Measurements from ENCODE around the gene KIF16B.
"Not testable (repeated sequence)": the region's sequence is repeated elsewhere in the genome, so short reads cannot be mapped to it uniquely, and the experiment has no call there.

Gene KIF16B, protein sequence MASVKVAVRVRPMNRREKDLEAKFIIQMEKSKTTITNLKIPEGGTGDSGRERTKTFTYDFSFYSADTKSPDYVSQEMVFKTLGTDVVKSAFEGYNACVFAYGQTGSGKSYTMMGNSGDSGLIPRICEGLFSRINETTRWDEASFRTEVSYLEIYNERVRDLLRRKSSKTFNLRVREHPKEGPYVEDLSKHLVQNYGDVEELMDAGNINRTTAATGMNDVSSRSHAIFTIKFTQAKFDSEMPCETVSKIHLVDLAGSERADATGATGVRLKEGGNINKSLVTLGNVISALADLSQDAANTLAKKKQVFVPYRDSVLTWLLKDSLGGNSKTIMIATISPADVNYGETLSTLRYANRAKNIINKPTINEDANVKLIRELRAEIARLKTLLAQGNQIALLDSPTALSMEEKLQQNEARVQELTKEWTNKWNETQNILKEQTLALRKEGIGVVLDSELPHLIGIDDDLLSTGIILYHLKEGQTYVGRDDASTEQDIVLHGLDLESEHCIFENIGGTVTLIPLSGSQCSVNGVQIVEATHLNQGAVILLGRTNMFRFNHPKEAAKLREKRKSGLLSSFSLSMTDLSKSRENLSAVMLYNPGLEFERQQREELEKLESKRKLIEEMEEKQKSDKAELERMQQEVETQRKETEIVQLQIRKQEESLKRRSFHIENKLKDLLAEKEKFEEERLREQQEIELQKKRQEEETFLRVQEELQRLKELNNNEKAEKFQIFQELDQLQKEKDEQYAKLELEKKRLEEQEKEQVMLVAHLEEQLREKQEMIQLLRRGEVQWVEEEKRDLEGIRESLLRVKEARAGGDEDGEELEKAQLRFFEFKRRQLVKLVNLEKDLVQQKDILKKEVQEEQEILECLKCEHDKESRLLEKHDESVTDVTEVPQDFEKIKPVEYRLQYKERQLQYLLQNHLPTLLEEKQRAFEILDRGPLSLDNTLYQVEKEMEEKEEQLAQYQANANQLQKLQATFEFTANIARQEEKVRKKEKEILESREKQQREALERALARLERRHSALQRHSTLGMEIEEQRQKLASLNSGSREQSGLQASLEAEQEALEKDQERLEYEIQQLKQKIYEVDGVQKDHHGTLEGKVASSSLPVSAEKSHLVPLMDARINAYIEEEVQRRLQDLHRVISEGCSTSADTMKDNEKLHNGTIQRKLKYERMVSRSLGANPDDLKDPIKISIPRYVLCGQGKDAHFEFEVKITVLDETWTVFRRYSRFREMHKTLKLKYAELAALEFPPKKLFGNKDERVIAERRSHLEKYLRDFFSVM (N-terminal part only)

GRCh38 chr20:16573001-16573965 lies at the start of gene KIF16B:
Gene KIF16B (minus strand): TSS chr20:16573448. CDS start chr20:16573275, 173 bp downstream.
- peak; percentile 97 for DNase-seq

DNA sequence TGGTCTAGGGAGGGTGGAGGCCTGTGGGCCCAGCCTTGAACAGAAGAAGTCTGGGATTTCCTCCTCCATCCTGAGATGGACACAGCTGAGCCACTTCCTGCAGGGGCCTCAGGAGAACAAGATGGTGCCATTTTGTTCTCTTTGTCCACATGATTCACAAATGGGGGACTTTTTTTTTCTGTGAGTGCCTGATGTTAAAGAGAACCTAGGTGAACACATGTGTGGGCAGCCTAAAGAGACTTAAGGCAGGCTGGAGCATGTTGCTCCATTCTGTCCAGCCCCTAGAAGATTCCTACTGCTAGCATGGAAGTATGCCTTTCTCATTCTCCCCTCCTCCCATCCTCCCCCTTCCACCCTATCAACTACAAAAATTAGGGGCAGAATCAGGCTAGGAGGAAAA lies 49.3 kb upstream of the KIF16B start:
- no peak for DNase-seq

- DNase-seq: no peak
Observed at GRCh38 chr20:16621435-16622141, 48.3 kb upstream of the KIF16B start.

DNA sequence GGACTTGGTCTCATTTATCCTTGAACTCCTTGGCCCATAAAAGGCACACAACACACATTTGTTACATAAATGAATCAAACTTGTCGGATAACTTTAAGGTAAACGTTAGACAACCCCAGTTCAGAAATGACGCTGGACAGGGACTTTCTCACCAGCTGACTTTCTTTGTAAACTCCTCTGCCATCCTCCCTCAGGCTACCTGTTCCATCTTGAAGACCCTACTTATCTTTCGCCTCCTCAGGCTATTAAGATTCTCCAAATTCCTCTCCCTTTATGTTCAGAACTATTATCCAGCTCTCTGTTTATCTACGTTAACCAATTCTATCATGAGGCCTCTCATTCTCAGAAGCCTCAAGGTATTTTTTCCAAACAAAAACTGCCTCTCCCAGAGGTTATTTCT lies 47.7 kb upstream of the KIF16B start:
- no peak for DNase-seq

DNA sequence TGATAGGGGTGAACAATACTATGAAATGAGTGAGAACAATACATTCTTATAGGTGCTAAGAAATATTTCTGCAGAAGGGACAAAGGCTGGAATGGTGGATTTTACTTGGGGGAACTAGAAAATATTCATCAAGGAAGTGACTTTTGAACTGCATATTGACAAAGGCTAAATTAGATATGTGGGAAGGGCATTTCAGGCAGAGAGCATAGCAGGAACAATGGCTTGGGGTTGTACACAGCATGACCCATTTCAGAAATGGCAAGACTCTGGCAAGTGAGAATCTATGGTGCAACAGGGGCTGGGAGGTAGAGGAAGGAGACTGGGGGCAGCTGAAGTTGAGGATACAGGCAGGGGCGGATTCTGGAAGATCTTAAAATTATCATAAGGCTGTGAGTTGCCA lies 46.7 kb upstream of the KIF16B start:
- DNase-seq: no peak

DNA sequence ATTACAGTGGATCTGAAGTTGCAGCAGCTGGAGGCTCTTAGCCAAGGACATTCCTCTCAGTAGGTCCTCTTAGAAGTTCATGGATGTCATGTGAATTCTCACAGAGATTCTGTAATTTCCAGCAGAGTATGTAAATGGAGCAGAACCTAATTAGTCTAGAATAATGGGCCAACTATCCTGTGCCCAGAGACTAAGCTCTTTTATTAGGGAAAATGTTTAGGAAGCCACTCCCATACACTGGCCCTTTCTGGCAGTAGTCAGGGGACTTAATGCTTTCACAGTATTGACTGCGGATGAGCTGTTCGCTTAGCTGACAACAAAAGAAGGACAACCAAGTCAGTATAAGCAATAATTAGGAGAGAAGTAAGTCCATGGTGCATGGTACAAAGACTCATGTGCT lies 43.8 kb upstream of the KIF16B start:
- DNase-seq: no peak

DNA sequence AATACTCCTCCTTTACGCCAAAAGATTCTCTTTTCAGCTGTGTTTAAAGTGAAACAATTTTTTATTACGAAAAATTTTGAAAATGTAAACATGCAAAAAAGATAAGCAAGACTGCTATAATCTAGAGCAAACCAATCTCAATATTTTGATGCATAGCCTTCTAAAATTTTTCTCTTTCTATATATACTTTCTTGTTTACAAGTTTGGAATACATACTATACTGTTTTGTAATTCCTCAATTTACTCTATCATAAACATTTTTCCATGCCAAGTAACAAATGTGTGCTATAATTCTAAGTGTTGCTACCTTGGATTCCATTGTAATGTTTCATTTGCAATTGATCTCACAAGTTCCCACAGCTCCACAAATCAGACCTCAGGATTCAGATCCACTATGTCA lies 43.1 kb upstream of the KIF16B start:
- no peak for DNase-seq

DNA sequence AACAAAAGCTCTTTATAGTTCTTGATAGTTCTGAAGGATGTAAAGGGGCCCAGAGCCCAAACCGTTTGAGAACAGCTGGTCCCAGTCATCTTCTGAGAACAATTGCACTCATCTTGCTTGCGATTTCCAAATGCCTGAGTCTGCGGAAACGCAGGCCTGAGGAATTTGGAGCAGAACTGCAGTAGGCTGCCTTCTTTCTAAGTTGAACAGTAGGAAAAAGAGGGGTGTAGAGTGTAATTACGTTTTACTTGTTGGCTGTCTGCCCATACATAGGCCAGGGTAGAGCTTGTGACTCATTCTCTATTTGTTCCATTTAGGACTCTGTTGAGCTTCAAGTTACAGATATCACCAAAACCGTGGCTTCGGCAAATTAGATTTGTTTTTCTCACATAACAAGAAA lies 42.0 kb upstream of the KIF16B start:
- DNase-seq: peak; percentile 30

DNA sequence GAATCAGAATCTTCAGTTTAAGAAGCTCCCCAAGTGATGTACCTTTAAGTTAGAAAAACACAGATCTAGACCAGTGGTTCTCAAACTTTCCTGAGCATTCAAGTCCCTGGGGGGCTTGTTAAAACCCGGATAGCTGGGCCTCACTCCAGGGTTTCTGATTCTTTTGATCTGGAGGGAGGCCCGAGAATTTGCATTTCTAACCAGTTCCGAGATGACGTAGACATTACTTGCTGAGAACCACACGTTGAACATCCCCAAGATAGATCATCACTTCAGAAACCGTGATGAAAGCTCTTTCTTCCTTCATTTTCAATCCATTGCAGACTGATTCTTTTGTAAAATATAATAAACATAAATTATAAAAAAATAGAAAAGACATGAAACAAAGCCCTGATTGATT lies 40.7 kb upstream of the KIF16B start:
- no peak for DNase-seq

GRCh38 chr20:16612706-16613105 lies 39.5 kb upstream of the KIF16B start:
- DNase-seq: no peak

GRCh38 chr20:16611817-16612216 lies 38.6 kb upstream of the KIF16B start:
- no peak for DNase-seq

- no peak for DNase-seq
Observed at GRCh38 chr20:16609066-16609465, 35.8 kb upstream of the KIF16B start.

GRCh38 chr20:16608277-16608650 lies 35.0 kb upstream of the KIF16B start:
- no peak for DNase-seq

GRCh38 chr20:16607364-16608276 lies 34.4 kb upstream of the KIF16B start:
- no peak for DNase-seq

DNA sequence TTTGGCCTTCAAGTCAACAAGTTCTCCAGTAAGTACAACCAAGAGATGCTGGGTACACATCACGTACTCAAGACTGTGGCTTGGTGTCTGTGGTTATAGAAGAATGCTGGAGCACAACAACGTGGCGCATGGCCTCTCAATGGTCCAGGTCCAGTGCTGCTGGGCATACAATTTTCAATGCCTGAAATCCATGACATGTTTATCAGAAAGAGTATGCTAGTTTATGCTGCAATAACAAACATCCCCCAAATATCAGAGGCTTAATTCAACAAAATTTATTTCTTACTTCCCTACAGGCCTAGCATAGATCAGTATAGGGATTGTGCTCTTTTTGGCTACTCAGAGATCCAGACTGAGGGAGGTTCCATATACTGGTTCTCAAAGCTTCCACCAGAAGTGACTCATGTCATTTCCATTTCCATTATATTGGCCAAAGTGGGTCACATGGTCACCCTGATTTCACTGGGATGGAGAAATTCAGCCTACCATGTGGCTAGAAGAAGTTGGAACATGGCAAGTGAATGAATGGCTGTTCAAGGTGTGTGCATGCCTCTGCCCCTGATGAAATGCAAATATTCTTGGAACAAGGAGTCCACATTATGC lies 33.3 kb upstream of the KIF16B start:
- DNase-seq: no peak

- no peak for DNase-seq
Observed at GRCh38 chr20:16601047-16601446, 27.8 kb upstream of the KIF16B start.

DNA sequence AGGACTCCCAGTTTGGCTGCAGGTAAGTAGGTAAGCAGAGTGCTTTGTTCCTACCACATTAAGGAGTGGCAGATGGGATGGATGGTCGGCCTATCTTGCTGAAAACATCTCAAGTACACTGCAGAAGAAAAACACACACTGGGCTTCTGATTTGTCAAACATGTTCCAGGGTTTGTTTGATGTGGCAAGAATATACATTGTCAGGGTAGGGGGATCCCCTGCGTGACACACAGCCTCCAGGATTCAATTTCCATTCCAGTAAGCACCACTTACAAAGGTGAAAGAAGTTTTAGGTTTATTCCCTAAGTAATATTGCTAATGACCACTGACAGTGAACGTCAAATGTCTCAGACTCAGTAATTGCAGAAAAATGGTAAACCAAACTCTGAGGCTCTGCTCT lies 26.0 kb upstream of the KIF16B start:
- DNase-seq: no peak

- no peak for DNase-seq
Observed at GRCh38 chr20:16596991-16597390, 23.7 kb upstream of the KIF16B start.

- DNase-seq: not testable (repeated sequence)
Observed at GRCh38 chr20:16596404-16596803, 23.2 kb upstream of the KIF16B start.

DNA sequence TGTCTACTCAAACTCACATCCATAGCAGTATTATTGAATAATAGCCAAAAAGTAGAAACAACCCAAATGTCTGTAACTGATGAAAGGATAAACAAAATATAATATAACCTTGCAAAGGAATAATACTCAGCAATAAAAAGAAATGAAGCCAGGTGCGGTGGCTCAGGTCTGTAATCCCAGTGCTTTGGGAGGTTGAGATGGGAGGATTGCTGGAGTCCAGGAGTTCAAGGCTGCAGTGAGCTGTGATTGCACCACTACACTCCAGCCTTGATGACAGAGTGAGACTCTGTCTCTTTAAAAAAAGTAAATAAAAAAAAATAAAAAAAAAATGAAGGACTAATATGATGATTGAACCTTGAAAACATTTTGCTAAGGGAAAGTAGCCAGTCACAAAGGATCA lies 22.1 kb upstream of the KIF16B start:
- no peak for DNase-seq
